Limb (tissue), 2 donors: ENCODE results near the gene NTSR1.

Experiments
- DNase-seq, 2 donors: peaks; one replicate each; pipeline ENCODE4 v3.0.0-alpha.2; 2016; ENCODE audit errors: extremely low spot score in 2 of 2

The NTSR1 gene

GRCh38 chr20:62784497-62784896 is 75.9 kb downstream of the NTSR1 start:
- no peak for DNase-seq

DNA sequence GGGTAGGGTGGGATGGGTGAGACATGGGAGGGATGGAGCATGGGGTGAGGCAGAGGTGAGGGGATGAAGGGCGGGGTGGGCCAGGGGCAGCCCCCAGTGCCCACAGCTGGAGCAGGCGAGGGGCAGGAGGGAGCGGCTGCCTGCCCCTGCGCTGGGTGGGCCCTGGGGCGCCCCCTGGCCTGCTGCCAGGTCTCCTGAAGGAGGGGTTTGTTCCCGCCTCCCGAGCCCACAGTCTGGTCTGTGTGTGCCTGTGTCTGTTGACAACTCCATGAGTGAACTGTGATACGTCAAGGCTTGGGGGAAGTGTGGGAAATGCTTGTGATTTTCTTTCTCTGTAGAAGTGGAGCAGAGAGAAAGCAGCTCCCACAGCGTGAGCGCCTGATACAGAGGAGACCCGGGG is 76.8 kb downstream of the NTSR1 start:
- peak in 1 of 2 donors; percentile 72 for DNase-seq

GRCh38 chr20:62786157-62786556 is 77.5 kb downstream of the NTSR1 start:
- no peak for DNase-seq

DNA sequence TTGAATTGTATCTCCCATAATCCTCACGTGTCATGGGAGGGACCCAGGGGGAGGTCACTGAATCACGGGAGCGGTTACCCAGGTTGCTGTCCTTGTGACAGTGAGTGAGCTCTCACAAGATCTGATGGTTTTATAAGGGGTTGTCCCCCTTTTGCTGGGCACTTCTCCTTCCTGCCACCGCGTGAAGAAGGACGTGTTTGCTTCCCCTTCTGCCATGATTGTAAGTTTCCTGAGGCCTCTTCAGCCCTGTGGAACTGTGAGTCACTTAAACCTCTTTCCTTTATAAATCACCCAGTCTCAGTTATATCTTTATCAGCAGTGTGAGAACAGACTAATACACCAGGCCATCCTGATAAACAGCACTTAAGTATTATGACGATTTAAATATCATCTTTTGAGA is 78.7 kb downstream of the NTSR1 start:
- DNase-seq = no peak

DNA sequence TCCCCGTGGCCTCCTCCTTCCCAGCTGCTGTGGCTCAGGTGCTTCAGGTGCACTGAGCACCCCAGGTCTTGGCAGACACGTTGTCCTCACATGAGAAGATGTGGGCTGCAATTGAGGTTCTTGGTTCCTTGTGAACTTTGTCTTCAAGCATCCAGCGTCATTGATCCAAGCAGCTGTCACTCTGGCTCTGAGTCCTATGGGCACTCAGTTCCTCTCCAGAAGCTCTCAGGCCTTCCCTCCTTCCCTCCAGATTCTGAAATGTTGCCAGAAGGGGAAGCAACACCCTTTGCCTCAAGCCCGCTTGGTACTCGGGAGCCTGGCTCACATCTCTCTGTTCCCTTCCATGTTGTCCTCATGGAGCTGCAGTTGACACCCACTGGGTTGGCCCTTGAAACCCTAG is 79.2 kb downstream of the NTSR1 start:
- no peak for DNase-seq

- DNase-seq = no peak
Measured at GRCh38 chr20:62788607-62789006, 80.0 kb downstream of the NTSR1 start.

DNA sequence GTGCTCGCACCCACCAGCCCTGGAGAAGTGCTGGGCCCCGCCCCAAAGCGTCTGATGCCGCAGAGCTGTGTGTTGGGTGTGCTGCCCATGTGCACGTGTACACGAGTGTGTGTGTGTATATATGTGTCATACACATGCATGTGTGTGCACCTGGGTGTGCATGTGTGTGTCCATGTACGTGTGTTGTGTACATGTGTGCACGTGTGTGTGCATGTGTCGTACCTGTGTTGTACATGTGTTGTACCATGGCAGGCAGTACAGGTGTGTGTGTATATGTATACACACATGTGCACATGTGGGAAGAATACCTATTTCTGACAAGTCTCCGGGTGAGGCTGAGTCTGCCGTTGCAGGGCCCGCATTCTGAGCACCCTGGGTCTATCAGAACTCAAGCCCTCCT is 81.4 kb downstream of the NTSR1 start:
- no peak for DNase-seq

GRCh38 chr20:62791301-62792181 is 82.9 kb downstream of the NTSR1 start:
- peak; percentile 90 to 91 for DNase-seq

DNA sequence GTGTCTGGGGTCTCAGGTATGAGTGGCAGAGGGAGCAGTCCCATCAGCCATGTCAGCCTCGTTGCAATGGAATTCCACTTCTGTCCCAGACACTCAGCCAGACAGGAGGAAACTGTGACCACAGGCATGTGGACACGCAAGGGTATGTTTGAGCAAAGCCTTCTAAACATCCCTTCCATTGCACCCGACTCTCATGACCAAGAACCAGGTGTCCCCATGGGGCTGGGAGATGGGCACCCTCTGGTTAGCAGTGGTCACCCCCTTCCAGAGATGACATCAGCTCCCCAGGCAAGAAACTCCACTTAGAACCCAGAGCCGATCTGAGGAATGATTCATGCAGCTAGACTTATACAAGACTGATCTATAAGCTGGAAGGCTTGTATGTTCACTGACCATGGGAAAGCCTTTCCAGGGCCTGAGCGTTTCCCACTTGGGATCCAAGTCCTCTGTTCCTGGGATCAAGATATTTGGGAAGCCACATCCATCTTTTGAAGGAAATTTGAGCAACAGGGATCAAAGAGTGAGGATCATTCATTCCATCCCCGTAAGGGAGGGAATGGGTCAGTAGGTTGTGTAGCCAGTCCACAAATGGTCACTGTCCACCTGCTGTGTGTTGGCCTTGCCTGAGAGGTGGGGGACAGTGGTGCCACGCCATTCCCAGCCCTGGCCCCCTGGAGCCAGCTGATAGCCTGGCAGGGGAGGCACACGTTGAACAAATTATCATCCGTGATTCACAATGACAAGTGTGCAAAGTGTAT is 83.7 kb downstream of the NTSR1 start:
- DNase-seq = no peak

- DNase-seq = no peak
Measured at GRCh38 chr20:62792940-62793756, 84.5 kb downstream of the NTSR1 start.

GRCh38 chr20:62793757-62794006 is 85.0 kb downstream of the NTSR1 start:
- DNase-seq = no peak

GRCh38 chr20:62794007-62794724 is 85.5 kb downstream of the NTSR1 start:
- peak; percentile 95 to 96 for DNase-seq

DNA sequence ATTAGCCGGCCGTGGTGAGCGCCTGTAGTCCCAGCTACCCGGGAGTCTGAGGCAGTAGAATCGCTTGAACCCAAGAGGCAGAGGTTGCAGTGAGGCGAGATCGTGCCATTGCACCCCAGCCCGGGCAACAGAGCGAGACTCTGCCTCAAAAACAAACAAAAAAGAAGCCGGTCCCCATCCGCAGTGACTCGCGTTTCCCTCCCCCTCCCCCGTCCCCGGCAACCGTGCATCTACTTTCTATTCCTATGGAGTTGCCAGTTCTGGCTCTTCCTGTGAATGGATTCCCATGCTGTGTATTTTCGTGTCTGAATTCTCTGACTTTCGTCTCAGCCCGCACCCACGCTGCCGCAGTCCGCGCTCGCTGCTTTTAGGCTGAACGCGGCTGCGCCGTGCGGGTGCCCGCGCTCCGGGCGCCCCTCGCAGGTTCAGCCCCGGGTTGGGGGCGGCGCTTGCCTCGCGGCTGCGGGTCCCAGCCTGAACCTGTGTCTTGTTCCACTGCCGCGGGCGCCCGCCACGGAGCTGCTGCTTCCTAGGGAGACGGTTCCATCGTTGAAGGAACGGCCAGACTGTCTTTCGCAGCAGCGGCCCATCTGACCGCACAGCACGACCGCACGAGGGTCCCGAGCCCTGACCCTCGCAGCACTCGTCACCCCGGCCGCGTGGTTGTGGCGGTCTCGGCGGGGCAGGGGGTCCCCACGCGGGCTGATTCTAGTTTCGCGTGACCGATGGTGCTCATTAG is 86.6 kb downstream of the NTSR1 start:
- DNase-seq = peak in 1 of 2 donors; percentile 80

- no peak for DNase-seq
Measured at GRCh38 chr20:62796699-62797491, 88.3 kb downstream of the NTSR1 start.

- DNase-seq = no peak
Measured at GRCh38 chr20:62797671-62798532, 89.3 kb downstream of the NTSR1 start.

- DNase-seq = no peak
Measured at GRCh38 chr20:62799036-62799435, 90.4 kb downstream of the NTSR1 start.

- no peak for DNase-seq
Measured at GRCh38 chr20:62799459-62799858, 90.8 kb downstream of the NTSR1 start.

GRCh38 chr20:62799873-62800272 is 91.2 kb downstream of the NTSR1 start:
- no peak for DNase-seq
